Transverse colon (tissue), 4 donors: ENCODE data around the gene XRCC4. TPM values are rescaled to one million over a fixed set of nuclear protein-coding genes. Genes with fewer than 3 reads are reported as not detected.

Experiments
- DNase-seq: peaks from one replicate; pipeline ENCODE4 v3.0.0-alpha.2; 2019
- H3K27ac ChIP-seq, 4 donors: fragments of 200-600 bp; sonication (generic); 2 replicates each; pipeline ENCODE4 v1.5.1; 2016 to 2018; ENCODE audit warnings: inconsistent platforms in 4 of 4
- H3K27me3 ChIP-seq: fragments of 200-600 bp; sonication (generic); 2 replicates; pipeline ENCODE4 v1.5.1; 2017; ENCODE audit warnings: inconsistent platforms
- H3K36me3 ChIP-seq, 4 donors: fragments of 200-600 bp; sonication (generic); 2 replicates each; pipeline ENCODE4 v1.5.1; 2017 to 2019; ENCODE audit warnings: inconsistent platforms in 4 of 4
- H3K4me1 ChIP-seq, 4 donors: fragments of 200-600 bp; sonication (generic); 2 replicates each; pipeline ENCODE4 v1.5.1; 2017 to 2020; ENCODE audit warnings: inconsistent platforms in 4 of 4
- H3K4me3 ChIP-seq, 4 donors: fragments of 200-600 bp; sonication (generic); 1 replicate in 1 of 4; 2 replicates in 3 of 4; pipeline versions ENCODE4 v1.5.1 to v1.6.1; 2017 to 2019; ENCODE audit warnings: inconsistent platforms in 4 of 4
- H3K9me3 ChIP-seq, 2 donors: fragments of 200-600 bp; sonication (generic); 2 replicates each; pipeline ENCODE4 v1.5.1; 2017 to 2019; ENCODE audit warnings: inconsistent platforms in 2 of 2
- CTCF ChIP-seq, 5 experiments: fragments of 200-600 bp in 3 of 5; fragments of 450-650 bp in 2 of 5; sonication (generic) in 3 of 5; IDR thresholded peaks; 1 replicate in 2 of 5; 2 replicates in 3 of 5; pipeline ENCODE4 v1.5.1; 2016 to 2017; ENCODE audit warnings: antibody characterized with exemption in 5 of 5, inconsistent platforms in 3 of 5, mild to moderate bottlenecking in 2 of 5, moderate library complexity in 1 of 5
- EP300 ChIP-seq: sonication (generic); formaldehyde crosslinking; IDR thresholded peaks from one replicate; pipeline ENCODE4 v1.6.1; 2017; ENCODE audit warnings: antibody characterized with exemption, low read depth
- POLR2A ChIP-seq: fragments of 450-650 bp; IDR thresholded peaks from one replicate; pipeline ENCODE4 v1.6.1; 2016; ENCODE audit warnings: antibody characterized with exemption, mild to moderate bottlenecking, moderate library complexity
- POLR2AphosphoS5 ChIP-seq, 3 donors: sonication (generic); formaldehyde crosslinking; IDR thresholded peaks; one replicate each; pipeline ENCODE4 v1.6.1; 2016; ENCODE audit warnings: antibody characterized with exemption in 3 of 3
- whole genome bisulfite sequencing, 2 donors: methylation state at CpG; one replicate each; pipeline ENCODE4 v1.1.5; 2018; ENCODE audit warnings: low coverage in 1 of 2; 5-methylcytosine and 5-hydroxymethylcytosine counted together
- in situ Hi-C, 4 donors: fragments of 200-750 bp; cut with MboI; loops; one replicate each; pipeline versions ENCODE4 v1.15.0 to v1.15.1; 2017; ENCODE audit warnings: low sequenced_read_pairs in 3 of 4, low pct_ligation_motif_present in 1 of 4, low pct_unique_long_range_greater_than_20kb in 1 of 4
- intact Hi-C: fragments of 100-400 bp; cut with DNase I; formaldehyde crosslinking; loops from one replicate; pipeline ENCODE4 v1.15.1; 2023; ENCODE audit warnings: low total_unique reads
- total RNA-seq, 4 donors: library from RNA; depleted of rRNA; stranded (reverse); fragments of >200 nt; gene quantifications; one replicate each; pipeline ENCODE4 v1.1.0, GENCODE V29; 2016

XRCC4 gene
- total RNA-seq, 4 donors from 2014 or later, result 0.60 to 8.1 (median 7.3) TPM; not detected in 1

GRCh38 chr5:83096660-83097339 is 19.5 kb downstream of the XRCC4 start:
- Histone ChIP-seq H3K9me3 (peaks cover 11 to 17% of the 10 kb centered on the region in 2 donors), H3K27ac (no peak overlapping the region), H3K4me3 (no peak overlapping the region), H3K4me1 (no peaks in the 10 kb centered on the region), H3K36me3 (no peaks in the 10 kb centered on the region), H3K27me3 (no peaks in the 10 kb centered on the region)
- WGBS, 2 donors, result 81 to 94% methylated on average over 2 of the region's 2 CpGs
- in situ Hi-C loops (no loop called here), intact Hi-C loops (no loop called here)
- no peak for DNase-seq
- no peak for TF ChIP-seq EP300
- no peak for TF ChIP-seq POLR2AphosphoS5 (IDR thresholded peaks at IDR 0.05)
- TF ChIP-seq POLR2A, result no peak
- no peak for TF ChIP-seq CTCF (IDR thresholded peaks at IDR 0.05)

- H3K4me1 ChIP-seq, result no peaks in the 10 kb centered on the region
- H3K36me3 ChIP-seq, result no peaks in the 10 kb centered on the region
- no peak overlapping the region for H3K27ac ChIP-seq
- no peak overlapping the region for H3K4me3 ChIP-seq
- DNase-seq, result no peak
- peaks cover 11 to 16% of the 10 kb centered on the region in 2 donors for H3K9me3 ChIP-seq
- H3K27me3 ChIP-seq, result no peaks in the 10 kb centered on the region
- 87% methylated on average over 2 of the region's 2 CpGs for WGBS, 2 donors
- intact Hi-C loops (no loop called here), in situ Hi-C loops (no loop called here)
- TF ChIP-seq POLR2AphosphoS5 (IDR thresholded peaks at IDR 0.05), result no peak
- TF ChIP-seq CTCF (IDR thresholded peaks at IDR 0.05), result no peak
- no peak for TF ChIP-seq POLR2A
- no peak for TF ChIP-seq EP300
Observed at GRCh38 chr5:83097689-83098231, 20.4 kb downstream of the XRCC4 start.

- DNase-seq, result no peak
- H3K4me1 ChIP-seq, result no peaks in the 10 kb centered on the region
- no peaks in the 10 kb centered on the region for H3K36me3 ChIP-seq
- H3K27ac ChIP-seq, result no peak overlapping the region
- intact Hi-C loops, result no loop called here
- in situ Hi-C loops, result no loop called here
- H3K4me3 ChIP-seq, result no peak overlapping the region
- TF ChIP-seq POLR2AphosphoS5 (IDR thresholded peaks at IDR 0.05) (no peak), POLR2A (no peak), CTCF (IDR thresholded peaks at IDR 0.05) (no peak), EP300 (no peak)
- peaks cover under 1 to 4% of the 10 kb centered on the region in 2 donors for H3K9me3 ChIP-seq
- no peaks in the 10 kb centered on the region for H3K27me3 ChIP-seq
Observed at GRCh38 chr5:83099001-83099400, 21.7 kb downstream of the XRCC4 start.

- WGBS, 2 donors, result 33 to 68% methylated on average over 1 of the region's 1 CpG
- Histone ChIP-seq H3K36me3 (no peaks in the 10 kb centered on the region), H3K27me3 (no peaks in the 10 kb centered on the region), H3K4me1 (no peaks in the 10 kb centered on the region), H3K4me3 (no peak overlapping the region), H3K27ac (no peak overlapping the region), H3K9me3 (no peaks in the 10 kb centered on the region)
- intact Hi-C loops (no loop called here), in situ Hi-C loops (no loop called here)
- TF ChIP-seq CTCF (IDR thresholded peaks at IDR 0.05) (no peak), POLR2A (no peak), POLR2AphosphoS5 (IDR thresholded peaks at IDR 0.05) (no peak), EP300 (no peak)
- DNase-seq, result no peak
Observed at GRCh38 chr5:83099445-83099844, 22.1 kb downstream of the XRCC4 start.
